ENCODE data around the gene ECT2L. TPM values are rescaled to one million over a fixed set of nuclear protein-coding genes. Genes with fewer than 3 reads are reported as not detected.

The ECT2L gene
- total RNA-seq, 1 donor from 2014 or later, result not detected

DNA sequence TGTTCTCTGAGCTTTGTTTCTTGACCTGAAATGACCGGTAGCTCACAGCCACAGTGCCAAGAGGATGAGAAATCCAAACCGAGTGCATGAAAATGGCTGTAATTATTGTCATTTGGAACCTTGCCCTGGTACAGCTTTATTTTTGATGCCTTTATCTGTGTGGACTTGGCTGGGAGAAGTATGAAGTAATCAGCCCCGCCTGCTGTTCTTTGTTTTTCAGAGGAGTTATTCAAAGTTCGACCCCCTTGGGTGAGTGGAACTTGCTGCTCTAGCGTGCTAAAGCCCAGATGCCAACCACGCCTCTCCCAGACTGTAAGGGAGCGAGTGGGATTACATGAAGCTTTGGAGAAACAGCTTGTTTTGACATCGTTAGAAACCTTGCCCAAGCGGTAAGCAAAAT lies 48.3 kb downstream of the ECT2L start:
- H3K27ac Mint-ChIP-seq (ENCODE audit: unreplicated experiment), result no peak overlapping the region
- no peak for DNase-seq (ENCODE audit: low spot score)

GRCh38 chr6:138847884-138848283 lies 52.0 kb downstream of the ECT2L start:
- DNase-seq (ENCODE audit: low spot score), result no peak
- Mint-ChIP-seq H3K9me3 (ENCODE audit: low read depth) (no peaks in the 10 kb centered on the region), H3K4me1 (ENCODE audit: low read depth) (no peaks in the 10 kb centered on the region), H3K4me3 (ENCODE audit: unreplicated experiment) (no peak overlapping the region), H3K27ac (ENCODE audit: unreplicated experiment) (no peak overlapping the region), H3K36me3 (ENCODE audit: low read depth) (no peaks in the 10 kb centered on the region), H3K27me3 (ENCODE audit: low read depth) (no peaks in the 10 kb centered on the region)
- no peak for TF ChIP-seq CTCF (IDR thresholded peaks at IDR 0.05)

More for the DNA sequence above, 48.3 kb downstream of the ECT2L start:
- no peak for TF ChIP-seq CTCF (IDR thresholded peaks at IDR 0.05)
- H3K4me1 Mint-ChIP-seq (ENCODE audit: low read depth), result no peaks in the 10 kb centered on the region
- no peak overlapping the region for H3K4me3 Mint-ChIP-seq (ENCODE audit: unreplicated experiment)
- peaks cover 2% of the 10 kb centered on the region for H3K36me3 Mint-ChIP-seq (ENCODE audit: low read depth)
- H3K9me3 Mint-ChIP-seq (ENCODE audit: low read depth), result peaks cover 4% of the 10 kb centered on the region
- H3K27me3 Mint-ChIP-seq (ENCODE audit: low read depth), result no peaks in the 10 kb centered on the region

DNA sequence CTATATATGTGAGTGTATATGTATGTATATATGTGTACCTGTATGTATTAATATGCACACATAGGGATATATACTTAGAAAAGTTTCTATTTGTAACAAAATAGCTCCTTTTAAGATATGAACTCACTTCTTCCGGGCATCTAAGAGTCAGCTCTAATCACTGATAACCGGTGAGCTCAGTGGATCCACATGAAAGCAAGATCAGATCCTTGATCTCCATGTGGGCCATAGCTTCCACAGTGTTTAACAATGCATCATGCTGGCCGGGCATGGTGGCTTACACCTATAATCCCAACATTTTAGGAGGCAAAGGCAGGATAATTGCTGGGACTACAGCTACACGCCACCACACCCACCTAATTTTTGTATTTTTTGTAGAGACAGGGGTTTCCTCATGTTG lies 52.6 kb downstream of the ECT2L start:
- no peak overlapping the region for H3K4me3 Mint-ChIP-seq (ENCODE audit: unreplicated experiment)
- no peaks in the 10 kb centered on the region for H3K27me3 Mint-ChIP-seq (ENCODE audit: low read depth)
- H3K4me1 Mint-ChIP-seq (ENCODE audit: low read depth), result peaks cover 3% of the 10 kb centered on the region
- no peak overlapping the region for H3K27ac Mint-ChIP-seq (ENCODE audit: unreplicated experiment)
- H3K36me3 Mint-ChIP-seq (ENCODE audit: low read depth), result no peaks in the 10 kb centered on the region
- no peak for TF ChIP-seq CTCF (IDR thresholded peaks at IDR 0.05)
- no peak for DNase-seq (ENCODE audit: low spot score)
- no peaks in the 10 kb centered on the region for H3K9me3 Mint-ChIP-seq (ENCODE audit: low read depth)

GRCh38 chr6:138849791-138850190 lies 53.9 kb downstream of the ECT2L start:
- no peak for TF ChIP-seq CTCF (IDR thresholded peaks at IDR 0.05)
- no peaks in the 10 kb centered on the region for H3K36me3 Mint-ChIP-seq (ENCODE audit: low read depth)

GRCh38 chr6:138856654-138857053 lies 60.8 kb downstream of the ECT2L start:
- Mint-ChIP-seq H3K27ac (ENCODE audit: unreplicated experiment) (no peak overlapping the region), H3K9me3 (ENCODE audit: low read depth) (peaks cover 4% of the 10 kb centered on the region), H3K4me3 (ENCODE audit: unreplicated experiment) (no peak overlapping the region), H3K27me3 (ENCODE audit: low read depth) (peaks cover 2% of the 10 kb centered on the region), H3K4me1 (ENCODE audit: low read depth) (peaks cover 7% of the 10 kb centered on the region), H3K36me3 (ENCODE audit: low read depth) (no peaks in the 10 kb centered on the region)
- no peak for DNase-seq (ENCODE audit: low spot score)
- TF ChIP-seq CTCF (IDR thresholded peaks at IDR 0.05), result no peak

More at GRCh38 chr6:138849791-138850190, 53.9 kb downstream of the ECT2L start:
- no peak for DNase-seq (ENCODE audit: low spot score)
- no peaks in the 10 kb centered on the region for H3K9me3 Mint-ChIP-seq (ENCODE audit: low read depth)
- peaks cover 6% of the 10 kb centered on the region for H3K4me1 Mint-ChIP-seq (ENCODE audit: low read depth)
- H3K4me3 Mint-ChIP-seq (ENCODE audit: unreplicated experiment), result no peak overlapping the region
- no peaks in the 10 kb centered on the region for H3K27me3 Mint-ChIP-seq (ENCODE audit: low read depth)
- H3K27ac Mint-ChIP-seq (ENCODE audit: unreplicated experiment), result no peak overlapping the region
